AG08396 (cell line): Measurements from ENCODE around the gene TAP1.
"Not testable (repeated sequence)": the region's sequence is repeated elsewhere in the genome, so short reads cannot be mapped to it uniquely, and the experiment has no call there.

Source experiments
- DNase-seq: peaks from one replicate; pipeline ENCODE4 v3.0.0; 2012; ENCODE audit warnings: low spot score, mixed read lengths

TAP1 gene

DNA sequence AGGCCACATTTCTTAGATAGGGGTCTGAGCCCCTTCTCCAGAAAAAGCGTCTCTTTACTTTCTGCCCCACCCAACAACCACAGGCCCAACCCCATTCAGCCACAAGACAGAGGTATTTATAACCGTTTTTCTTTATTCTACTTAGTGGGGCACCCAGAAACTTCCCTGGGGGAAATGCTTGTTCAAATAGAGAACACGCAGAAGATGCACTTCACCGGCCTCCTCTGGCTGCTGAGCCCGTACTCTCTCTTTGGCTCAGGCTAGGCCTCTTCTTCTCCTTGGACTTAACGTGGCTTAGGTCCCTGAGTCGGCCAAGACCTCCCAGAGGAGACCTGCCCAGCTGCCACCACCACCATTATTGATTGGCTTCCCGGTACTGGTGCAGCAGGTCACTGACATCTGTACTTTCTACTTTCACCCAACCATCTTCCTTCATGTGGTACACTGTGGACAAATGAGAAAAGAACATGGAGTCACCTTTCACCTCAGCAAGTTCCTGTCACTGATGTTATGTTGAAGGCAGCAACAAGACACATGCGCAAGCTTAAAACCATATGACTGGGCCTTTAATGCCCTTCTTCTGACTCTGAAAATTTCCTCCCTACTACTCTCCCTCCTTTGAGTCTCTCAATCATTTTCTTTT lies 12.8 kb downstream of the TAP1 start:
- no peak for DNase-seq

DNA sequence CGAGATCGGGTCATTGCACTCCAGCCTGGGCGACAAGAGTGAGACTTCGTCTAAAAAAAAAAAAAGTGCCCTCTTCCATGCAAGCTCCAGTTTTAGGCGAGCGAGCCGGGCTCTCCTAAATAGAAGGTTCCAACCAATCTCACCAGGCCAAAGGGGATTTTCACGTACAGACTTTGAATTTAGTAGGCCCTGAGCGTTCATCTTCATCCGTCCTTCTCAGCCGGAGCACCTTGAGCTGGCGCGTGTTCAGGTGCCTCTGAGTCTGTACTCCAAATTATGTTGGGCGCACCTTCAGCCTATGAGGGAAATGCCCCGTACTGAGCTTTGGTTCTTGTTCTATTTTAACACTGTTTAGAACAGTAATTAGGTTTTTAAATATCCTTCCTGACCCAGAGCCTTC lies 14.1 kb downstream of the TAP1 start:
- no peak for DNase-seq

DNA sequence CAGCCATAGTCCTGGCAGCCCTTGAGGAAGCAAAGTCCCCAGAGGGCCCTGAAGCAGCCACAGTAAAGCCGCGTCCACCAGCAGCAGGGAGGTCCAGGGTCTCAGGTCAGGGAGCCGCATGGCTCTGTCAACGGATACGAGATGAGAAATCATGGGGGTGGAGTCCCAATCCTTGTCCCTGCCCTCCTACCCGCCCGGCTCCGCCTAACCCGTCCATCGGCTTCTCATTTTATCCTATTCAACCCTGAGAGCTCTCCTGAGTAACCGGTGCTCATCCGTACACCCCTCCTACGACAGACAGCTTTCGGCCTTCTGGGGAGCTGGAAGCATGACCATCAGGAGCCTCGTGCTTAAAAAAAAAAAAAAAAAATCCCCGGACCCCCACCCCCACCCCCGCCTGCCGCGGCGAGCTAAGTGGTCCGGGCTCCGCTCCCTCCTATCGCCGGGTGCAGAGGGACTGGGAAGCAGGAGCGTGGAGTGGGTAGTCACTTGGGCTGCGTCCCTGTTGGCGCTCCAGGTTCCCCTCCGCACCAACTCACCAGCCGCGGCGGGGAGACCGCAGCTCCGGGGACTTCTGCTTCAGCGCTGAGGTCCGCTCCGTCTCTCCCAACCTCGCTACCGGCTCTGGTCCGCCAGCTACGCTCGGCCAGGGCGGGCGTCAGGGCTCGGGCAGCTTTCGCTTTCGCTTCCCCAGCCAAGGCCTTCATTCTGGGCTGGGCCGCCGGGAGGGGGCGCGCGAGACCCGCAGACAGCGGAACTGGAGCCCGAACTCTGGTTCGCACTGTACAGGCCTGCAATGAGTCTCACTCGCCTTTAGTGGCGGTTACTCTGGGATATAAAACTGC lies 15.2 kb downstream of the TAP1 start, which contains the start of gene TAP2:
TSS of gene TAP2 (minus strand) at position 626 of the 845 bp plus-strand sequence. CDS start at position 120, 506 bp downstream.
- DNase-seq: peak; percentile 96

DNA sequence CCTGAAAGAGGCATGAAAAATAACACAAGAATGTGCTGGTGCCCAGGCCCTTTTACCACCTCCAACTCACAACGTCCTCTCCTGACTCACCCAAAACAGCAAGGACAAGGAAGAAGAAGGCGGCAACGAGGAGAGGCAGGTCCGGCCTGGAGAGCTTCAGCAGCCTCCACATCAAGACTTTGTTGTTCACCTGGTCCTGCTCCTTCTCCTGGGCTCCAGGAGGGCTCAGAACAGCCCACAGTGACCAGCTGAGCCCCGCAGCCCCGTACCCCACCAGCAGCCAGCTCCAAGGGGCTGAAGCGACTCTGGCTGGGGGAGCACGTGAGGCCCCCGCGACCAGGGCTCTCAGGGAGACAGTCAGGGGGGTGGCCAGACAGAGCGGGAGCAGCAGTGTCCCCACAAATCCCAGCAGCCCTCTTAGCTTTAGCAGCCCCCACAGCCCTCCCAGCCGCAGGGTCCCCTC lies 15.8 kb downstream of the TAP1 start:
- DNase-seq: no peak

DNA sequence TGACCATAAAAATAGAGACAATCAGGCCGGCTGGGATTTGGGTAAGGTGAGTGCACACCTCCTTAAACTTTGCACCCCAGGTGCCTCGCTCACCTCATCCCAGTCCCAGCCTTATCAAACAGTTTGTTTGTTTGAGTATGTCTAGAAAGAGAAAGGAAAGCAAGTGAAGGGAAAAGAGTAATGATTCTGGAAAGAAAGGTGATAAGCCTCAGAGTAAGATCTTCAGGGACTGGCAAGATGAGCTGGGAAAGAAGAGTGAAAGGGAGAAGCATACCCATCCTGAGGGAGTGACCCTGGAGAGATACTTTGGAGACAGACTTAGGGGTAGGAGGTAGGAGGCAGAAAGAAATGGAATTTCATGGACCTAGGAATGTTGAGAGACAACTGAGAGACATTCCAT lies 16.6 kb downstream of the TAP1 start:
- no peak for DNase-seq

DNA sequence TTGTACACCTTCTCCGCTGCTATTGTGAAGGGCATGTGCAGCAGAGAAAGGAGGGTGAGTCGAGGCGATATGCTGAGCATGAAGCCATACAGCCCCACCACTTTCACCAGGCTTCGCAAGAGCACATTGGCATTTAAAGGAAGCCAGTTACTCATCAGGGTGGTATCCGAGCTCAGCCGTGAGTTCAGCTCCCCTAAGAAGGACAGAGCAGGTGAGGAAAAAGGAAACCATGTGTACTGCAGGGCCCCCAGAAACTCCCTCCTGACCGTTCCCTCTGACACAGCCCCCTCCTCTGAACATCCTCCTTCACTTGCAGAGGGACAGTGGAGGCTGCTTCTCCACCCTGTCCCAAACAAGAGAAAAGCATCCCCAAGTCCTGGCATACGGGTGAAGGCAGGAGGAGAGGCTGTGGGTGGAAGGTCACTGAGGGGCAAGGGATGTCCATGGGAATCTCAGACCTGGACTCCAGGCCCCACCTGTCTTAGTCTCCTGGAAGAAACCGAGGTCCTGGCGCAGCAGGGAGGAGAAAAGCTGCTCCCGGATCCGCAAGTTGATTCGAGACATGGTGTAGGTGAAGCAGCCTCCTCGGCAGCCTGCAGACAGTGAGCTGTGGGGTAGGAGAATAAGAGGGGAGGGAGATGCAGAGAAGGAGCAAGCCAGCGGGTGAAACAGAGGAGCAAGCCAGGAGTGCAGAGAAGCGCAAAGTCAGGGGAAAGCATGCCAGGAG lies 18.2 kb downstream of the TAP1 start:
- no peak for DNase-seq

DNA sequence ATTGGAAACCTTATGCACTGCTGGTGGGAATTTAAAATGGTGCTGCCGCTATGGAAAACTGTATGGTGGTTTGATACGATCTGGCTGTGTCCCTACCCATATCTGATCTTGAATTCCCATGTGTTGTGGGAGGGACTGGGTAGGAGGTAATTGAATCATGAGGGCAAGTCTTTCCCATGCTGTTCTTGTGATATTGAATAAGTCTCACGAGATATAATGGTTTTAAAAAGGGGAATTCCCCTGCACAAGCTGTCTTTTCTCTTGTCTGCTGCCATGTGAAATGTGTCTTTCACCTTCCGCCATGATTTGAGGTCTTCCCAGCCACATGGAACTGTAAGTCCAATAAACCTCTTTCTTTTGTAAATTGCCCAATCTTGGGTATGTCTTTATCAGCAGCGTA lies 19.8 kb downstream of the TAP1 start:
- DNase-seq: no peak

DNA sequence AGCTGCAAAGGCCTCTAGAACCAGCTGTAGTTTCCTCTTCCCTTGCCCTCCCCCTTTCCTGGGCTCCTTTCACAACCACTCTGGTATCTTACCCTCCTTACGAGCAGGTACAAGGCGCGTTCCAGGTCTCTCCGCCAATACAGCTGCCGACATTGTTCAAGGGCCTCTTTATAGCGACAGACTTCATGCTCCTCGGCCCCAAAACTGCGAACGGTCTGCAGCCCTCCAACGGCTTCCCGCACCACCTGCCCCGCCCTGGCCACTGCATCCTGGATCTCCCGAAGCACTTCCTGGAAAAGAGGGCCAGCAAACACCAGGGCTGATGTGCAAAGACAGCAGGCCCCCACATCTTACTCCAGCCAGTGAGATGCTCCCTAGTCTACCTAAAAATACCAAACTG lies 21.0 kb downstream of the TAP1 start:
- no peak for DNase-seq

DNA sequence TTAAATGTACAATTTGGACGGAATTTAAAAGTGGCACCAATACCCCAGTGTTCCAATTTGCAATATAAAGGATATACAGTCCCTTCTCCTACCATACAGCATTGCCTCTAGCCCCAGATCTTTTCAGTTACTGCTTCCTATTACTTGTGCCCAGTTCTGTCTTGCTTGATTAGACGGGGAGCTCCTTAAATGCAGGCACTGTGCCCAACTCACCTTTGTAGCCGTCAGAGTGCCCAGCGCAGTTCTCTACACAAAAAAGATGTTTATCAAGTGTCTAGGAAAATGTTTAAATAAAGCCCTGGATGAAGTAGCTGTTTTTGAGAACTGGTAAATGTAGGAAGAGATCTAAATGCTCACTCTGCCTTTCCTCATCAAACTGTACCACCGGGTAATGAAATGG lies 22.6 kb downstream of the TAP1 start:
- no peak for DNase-seq

DNA sequence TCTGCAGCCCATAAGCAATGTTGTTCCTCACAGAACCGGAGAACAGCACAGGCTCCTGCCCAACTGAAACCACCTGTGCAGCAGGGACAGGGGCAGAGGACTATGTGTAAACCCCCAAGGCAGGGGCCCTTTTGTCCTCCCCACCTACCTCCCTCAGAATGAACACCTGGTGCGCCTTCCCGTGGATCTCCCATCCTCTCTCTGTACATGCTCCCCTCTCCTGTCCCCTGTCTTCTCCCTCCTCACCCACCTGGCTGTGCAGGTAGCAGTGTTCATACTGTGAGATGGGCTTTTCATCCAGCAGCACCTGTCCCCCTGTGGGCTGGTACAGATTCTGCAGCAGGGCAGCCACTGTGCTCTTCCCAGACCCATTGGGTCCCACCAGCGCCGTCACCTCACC lies 23.5 kb downstream of the TAP1 start:
- DNase-seq: no peak

DNA sequence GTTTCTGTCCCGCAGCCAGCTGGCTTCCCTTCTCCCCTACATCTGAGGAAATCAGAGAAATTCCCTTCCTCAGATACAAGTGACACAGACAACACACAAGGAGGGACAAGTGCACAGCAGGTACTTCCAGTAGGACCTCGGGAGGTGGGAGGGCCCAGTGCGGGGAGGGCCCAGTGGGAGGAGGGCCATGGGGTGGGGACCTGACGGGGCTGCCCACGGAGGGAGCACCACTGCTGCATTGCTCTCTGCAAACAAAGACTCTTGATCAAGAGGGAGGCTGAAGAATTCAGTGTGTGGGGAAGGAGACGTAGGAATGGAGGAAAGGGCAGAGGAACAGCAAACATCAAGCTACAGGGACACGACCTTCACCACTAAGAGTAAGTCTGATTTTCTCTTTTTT lies 24.0 kb downstream of the TAP1 start:
- no peak for DNase-seq

DNA sequence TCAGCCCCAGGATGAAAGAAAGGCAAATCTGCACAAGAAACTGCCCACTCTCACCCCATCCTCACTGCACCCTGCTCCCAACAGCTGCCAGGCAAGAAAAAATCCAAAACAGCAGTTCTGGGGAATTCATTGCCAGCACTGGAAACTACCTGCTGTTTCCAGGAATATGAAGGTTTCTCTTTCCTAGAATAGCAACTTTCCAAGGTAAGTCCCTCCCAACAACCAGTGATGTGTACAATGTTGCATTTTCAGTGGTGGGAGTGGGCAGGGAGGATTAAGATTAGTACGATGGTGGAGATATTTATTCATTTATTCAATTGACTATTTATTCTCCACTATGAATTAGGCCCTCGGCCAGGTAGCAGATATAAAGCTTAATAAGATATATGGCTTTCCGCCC lies 26.5 kb downstream of the TAP1 start:
- no peak for DNase-seq

DNA sequence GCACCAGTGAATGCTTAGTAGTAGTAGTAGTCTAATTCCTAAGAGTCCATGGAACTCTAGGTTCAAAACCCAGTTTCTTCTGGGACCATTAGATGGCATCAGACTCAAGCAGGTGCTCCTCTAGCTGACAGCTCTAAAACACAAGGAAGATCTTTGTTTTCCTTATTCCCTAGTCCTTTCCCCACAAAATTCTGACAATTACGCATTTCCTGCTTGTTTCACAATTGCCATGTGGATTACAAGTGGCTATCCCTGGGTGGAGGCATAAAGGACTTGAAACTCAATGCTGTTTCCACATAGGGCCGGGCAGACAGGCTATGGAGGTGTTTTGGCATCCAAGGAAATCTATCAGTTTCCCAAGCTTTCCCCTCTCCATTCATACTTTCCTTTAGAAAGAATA lies 27.5 kb downstream of the TAP1 start:
- peak; percentile 17 for DNase-seq

DNA sequence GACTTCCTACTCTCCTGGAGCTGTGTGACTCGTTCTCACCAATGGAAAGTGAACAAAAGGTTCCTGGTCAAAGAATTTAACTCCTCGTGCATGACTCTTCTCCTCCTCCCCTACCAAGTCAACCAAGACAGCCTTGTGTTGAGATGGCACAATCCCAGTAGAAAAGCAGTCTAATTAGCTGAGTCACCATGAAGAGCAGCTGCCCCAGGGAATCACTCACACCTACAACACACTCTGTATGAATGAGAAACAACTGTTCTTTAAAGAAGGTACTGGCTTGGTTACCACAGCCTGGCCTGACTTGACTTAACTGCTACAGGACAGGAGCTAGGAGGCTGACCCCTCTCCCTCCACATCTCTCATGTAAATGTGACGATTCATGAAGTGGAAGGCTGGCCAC lies 33.8 kb downstream of the TAP1 start:
- peak; percentile 50 for DNase-seq

DNA sequence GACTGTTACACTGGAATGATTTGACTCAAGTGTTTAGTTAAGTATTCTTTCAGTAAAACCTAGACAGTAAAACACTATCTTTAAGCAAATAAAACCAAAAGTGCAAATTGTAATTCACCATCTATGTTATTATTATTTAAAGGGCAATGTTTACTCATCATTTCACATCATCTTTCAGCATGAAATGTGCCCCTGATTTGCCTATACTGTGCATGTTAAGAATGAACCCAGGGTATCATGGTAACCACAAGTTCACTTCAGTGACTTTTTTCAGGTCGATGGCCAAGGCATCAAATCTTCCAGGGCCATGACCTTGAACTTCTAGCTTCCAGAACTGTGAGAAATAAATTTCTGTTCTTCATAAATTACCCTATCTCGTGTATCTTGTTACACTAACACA lies 34.6 kb downstream of the TAP1 start:
- no peak for DNase-seq

DNA sequence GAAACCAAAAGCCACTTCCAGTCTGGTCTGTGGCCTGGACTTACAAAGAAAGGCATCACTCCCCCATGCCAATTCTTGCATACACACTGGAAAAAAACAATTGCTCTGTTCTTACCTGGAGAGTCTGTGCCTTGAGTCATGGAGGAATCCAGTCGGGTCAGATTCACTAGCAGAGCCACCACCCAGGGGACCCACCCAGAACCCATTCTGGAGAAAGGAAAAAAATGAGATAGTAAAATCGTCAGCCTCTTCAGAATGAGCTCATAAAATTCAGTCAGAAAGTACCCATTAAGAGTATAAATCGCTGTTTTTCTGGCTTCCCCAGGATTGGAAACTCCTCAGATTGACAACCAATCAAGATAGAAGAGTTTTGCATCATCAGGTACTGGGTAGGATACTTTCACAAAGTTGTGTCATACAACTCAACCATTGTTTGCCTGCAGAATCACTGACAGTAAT lies 36.7 kb downstream of the TAP1 start, which contains the start of gene HLA-DOB:
TSS of gene HLA-DOB (minus strand) at position 257 of the 459 bp plus-strand sequence. CDS start at position 206, 51 bp downstream.
- DNase-seq: no peak

DNA sequence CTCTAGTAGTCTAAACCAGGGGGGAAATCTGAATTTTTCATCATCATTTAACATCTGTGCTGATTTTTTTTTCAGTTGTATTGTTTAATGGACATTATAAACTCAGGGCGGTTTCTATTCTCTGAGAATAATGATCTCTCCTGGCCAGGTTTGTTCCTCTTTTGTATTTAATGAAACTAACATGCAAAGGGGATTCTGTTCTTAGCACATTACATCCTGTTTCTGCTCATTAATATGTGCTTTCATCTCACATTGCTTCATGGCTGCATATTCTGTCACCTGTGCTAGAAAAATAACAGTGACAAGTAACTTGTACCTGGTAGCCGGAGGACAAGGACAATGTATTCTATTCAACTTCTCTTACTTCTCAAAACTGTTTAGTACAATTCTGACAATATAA lies 37.5 kb downstream of the TAP1 start:
- no peak for DNase-seq

DNA sequence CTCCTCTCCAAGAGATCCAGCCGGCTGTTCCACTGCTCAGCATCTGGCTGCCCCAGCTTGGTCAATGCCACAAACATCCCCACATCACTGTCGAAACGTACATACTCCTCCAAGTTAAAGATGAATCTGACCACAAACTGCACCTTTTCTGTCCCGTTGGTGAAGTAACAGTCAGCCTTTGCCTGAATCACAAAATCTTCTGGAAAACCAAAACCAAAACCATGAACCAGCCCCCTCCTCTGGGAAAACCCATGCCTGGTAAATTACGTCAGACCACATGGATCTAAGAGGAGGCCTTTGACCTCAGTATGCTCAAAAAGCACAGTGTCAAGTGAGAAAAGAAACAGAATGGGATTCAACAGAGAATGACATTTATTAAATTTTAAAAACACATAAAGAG lies 38.4 kb downstream of the TAP1 start:
- no peak for DNase-seq

DNA sequence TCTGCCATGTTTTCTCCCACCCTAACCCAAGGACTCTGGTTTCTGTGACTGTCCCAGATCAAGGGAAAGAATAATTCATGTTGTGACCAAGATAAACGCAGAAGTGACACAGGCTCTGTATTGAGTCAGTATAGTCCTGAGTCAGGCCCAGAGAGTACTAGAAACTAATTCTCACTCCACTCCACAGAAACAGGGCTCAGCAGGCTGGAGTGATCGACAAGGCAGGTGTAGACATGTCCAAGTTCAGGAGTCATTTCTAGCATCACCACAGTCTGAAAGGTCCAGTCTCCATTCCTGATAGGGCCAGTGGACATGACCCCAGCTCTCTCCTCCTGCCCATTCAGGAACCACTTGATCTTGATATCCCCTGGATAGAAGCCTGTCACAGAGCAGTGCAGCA lies 39.4 kb downstream of the TAP1 start:
- DNase-seq: no peak

DNA sequence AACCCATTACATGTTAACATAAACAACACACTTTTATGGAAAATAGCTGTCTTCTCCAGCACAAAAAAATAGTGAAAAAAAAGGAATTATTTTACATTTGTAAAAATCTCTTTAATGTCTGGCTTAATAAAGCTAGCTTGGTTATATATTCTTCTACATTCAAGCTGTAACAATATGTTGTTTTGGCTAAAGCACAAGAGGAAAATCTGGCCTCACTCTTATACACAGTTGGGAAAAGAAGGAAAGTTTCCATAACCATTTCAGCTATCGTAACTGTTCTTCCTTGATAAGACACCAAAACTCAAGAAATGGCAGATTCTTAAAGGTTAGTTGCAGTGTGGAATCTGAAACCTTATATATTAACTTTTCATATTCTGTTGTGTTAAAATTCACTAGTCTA lies 44.3 kb downstream of the TAP1 start:
- no peak for DNase-seq

DNA sequence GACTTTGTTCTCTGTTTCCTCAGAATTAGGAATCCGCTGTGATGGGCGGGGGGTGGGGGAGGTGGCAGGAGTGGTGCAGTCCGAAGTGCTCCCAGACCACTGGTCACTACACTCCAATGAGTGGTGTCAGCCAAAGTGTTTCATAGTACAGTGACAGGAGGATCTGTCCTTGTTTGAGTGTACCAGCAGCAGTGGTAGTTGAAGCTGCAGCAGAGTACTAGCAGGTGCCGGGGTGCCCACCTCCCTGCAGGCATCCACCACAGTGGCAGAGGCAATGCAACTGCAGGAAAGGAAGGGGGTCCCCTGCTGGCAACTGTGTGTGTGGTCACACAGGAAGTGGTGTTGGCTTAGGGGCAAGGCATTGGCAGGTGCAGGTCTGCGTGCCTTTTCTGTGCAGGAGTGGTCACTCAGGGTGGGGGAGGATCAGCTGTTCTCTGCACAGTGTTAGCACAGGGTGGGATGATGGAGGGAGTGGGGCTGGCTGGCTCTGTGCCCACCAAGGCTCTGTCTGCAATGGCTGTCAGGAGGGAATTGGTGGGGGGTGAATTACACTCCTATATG lies 46.4 kb downstream of the TAP1 start:
- no peak for DNase-seq

DNA sequence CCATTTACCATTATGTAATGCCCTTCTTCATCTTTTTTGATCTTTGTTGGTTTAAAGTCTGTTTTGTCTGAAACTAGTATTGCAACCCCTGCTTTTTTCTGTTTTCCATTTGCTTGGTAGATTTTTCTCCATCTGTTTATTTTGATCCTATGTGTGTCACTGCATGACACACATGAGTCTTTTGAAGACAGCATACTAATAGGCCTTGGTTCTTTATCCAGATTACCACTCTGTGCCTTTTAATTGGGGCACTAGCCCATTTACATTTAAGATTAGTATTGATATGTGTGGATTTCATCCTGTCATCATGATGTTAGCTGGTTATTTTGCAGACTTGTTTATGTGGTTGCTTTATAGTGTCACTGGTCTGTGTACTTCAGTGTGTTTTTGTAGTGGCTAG lies 48.1 kb downstream of the TAP1 start:
- DNase-seq: not testable (repeated sequence)
